Activated CD4-positive, alpha-beta T cell treated with anti-CD3 and anti-CD28 coated beads, Interleukin-2, amount 50 U/mL, for 24 hours (primary cell): ENCODE results near the gene BTBD1.
"Not testable (repeated sequence)": the region's sequence is repeated elsewhere in the genome, so short reads cannot be mapped to it uniquely, and the experiment has no call there.

ENCODE experiments used
- DNase-seq, 2 donors: peaks; one replicate each; pipeline ENCODE4 v3.0.0-alpha.2; 2020; ENCODE audit warnings: low read depth in 1 of 2, low spot score in 1 of 2

Gene BTBD1

GRCh38 chr15:83057696-83058376 lies 9.2 kb downstream of the BTBD1 start:
- DNase-seq = no peak

DNA sequence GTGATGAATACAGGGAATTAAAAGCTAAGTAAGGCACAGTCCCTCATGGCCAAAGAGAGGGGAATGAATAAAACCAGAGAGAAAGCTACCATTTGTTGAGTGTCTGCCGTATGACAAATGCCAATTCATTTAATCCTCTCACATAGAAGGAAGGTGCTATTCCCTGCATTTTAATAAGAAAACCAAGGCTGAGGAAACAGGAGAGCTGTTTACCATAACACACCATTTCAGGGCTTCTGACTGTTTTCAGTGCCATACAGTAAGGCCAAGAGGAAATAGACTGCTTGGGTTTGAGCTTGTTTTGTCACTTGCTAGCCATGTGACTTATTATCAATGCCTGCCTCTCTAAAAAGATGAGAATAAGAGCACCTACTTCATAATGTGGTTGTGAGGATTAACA lies 10.1 kb downstream of the BTBD1 start:
- no peak for DNase-seq

DNA sequence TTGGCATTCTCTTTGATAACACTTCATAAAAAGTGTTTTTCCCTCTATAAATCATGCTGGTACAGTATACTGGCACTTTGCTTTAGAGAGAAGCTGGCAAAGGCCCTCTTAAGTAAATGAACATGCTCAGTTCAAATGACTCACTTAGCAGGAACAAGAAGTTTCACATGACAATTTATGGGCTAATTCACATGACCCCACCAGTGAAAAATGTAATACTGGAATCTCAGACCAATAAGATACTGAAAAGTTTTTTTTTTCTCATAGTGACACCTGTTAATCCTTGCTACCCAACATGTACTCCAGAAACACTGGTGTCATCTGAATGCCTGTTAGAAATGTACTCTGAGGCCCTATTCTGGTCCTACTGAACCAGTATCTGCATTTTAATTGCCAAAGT lies 13.9 kb downstream of the BTBD1 start:
- DNase-seq = no peak

DNA sequence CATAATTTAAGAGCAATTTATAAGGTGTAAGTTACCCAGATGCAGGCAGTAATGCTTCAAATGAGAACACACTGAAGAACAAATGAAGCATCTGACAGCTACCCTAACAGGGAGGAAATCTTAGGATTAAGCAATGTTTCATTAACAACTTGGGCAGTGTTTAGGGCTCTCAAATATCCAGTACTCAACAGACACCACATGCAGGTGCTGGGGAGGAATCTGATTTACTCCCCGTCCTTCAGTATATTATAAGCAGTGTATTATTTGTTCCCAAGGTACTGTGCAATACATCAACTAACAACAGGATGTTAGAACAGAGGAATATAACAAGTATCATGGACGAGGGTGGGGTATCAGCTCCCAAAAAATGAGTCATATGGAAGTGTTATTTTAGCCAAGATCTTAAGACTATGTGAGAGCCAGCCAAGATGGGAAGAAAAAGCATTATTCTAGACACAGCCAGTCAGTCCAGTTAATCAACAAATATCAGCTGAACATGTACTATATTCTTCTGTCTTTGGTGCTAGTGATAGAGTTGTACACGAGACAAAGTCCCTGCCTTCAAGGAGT lies 20.4 kb downstream of the BTBD1 start:
- no peak for DNase-seq

- DNase-seq = no peak
These were observed 22.9 kb downstream of the BTBD1 start for GRCh38 chr15:83044156-83044555.

- DNase-seq = no peak
These were observed 27.8 kb downstream of the BTBD1 start for GRCh38 chr15:83039206-83039605.

GRCh38 chr15:83036253-83036652 lies 30.8 kb downstream of the BTBD1 start:
- DNase-seq = no peak

DNA sequence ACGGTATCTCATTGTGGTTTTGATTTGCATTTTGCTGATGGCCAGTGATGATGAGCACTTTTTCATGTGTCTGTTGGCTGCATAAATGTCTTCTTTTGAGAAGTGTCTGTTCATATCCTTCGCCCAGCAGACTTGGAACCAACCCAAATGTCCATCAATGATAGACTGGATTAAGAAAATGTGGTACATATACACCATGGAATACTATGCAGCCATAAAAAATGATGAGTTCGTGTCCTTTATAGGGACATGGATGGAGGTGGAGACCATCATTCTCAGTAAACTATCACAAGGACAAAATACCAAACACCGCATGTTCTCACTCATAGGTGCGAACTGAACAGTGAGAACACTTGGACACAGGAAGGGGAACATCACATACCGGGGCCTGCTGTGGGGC lies 35.8 kb downstream of the BTBD1 start:
- DNase-seq = not testable (repeated sequence)

GRCh38 chr15:83030021-83030420 lies 37.0 kb downstream of the BTBD1 start:
- no peak for DNase-seq

DNA sequence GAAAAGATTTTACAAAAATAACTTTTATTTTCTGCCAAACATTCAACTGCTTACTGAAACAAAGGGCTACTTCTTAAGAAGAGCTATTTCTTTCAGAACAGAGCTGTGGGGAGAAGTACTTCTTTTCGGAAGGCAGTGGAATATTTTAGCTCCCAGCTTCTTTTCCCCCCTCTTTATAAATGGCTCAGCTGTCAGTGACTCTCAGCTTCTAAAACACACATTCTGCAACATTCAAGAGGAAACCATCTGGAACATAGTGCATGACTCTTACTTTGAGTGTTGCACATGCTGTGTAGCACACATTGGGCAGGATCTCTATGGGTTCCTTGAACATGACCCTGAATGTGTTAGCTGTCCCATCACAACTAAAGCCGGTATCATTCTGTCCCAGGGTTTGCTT lies 48.6 kb downstream of the BTBD1 start:
- no peak for DNase-seq

DNA sequence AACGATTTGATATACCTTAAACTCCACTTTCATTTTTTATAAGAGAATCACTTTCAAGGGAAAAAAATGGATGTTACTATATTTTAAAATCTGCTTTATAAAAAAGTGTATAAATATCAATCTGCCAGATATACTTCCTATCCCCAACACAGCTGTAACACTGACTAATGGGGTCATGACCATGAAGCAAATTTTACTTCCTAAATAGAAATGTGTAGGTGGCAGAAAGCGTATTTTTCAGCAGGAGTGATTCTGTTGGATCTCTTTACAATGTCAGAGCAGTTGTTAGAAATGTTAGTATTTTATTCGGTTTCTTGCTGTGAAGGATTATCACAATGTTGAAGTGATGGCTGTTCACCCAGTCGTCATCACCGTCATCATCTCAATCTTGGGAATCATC lies 50.1 kb downstream of the BTBD1 start:
- DNase-seq = no peak

DNA sequence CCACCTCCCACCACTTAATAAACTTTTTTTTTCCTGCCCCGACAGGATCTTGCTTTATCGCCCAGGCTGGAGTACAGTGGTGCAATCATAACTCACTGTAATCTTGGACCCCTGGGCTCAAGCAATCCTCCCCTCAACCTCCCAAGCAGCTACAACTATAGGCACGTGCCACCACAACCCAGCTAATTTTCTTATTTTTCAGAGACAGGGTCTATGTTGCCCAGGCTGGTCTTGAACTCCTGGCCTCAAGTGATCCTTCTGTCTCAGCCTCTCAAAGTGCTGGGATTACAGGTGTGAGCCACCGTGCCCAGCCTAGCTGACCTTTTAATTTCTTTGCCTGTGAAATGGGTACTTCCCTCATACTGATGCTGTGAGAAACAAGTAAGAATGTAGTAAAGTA lies 51.7 kb downstream of the BTBD1 start:
- no peak for DNase-seq

DNA sequence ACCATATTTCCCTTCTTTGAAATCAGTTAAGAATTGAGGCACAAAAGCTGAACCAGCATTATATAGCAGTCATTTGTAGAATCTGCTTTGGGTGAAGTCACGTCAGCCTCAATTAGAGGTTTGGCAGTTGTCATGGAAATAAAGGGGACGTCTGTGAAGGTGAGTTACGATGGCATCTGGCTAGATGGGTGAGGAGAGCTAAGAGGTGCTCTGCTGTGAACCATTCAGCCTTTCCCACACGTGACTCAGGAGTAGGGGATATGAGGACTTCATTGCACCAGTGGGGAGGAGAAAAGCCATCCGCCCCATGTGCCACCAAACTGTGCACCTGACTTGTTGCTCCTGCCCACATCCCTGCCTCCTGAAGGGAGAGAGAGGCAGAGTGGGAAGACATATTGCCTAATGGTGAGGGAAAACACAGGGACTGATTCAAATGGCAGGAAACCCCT lies 52.8 kb downstream of the BTBD1 start:
- no peak for DNase-seq

DNA sequence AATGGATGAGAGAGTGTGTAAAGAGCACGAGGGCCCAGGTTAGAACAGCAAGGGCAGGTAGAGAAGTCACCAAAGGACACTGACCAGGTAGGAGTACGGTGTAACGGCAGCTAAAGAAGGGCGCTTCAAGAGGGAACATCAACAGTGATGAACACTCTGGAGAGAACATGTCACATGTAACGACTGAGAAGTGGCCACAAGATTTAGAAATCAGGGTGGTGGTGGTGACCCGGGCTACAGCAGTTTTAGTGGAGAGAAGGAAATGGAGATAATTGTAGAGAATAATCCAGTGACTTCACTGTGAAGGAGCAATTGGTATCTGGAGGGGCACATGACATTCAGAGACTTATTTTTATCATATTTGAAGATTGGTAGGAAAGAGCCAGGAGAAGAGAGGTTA lies 54.4 kb downstream of the BTBD1 start:
- no peak for DNase-seq

- no peak for DNase-seq
These were observed 55.0 kb downstream of the BTBD1 start for GRCh38 chr15:83012076-83012426.

DNA sequence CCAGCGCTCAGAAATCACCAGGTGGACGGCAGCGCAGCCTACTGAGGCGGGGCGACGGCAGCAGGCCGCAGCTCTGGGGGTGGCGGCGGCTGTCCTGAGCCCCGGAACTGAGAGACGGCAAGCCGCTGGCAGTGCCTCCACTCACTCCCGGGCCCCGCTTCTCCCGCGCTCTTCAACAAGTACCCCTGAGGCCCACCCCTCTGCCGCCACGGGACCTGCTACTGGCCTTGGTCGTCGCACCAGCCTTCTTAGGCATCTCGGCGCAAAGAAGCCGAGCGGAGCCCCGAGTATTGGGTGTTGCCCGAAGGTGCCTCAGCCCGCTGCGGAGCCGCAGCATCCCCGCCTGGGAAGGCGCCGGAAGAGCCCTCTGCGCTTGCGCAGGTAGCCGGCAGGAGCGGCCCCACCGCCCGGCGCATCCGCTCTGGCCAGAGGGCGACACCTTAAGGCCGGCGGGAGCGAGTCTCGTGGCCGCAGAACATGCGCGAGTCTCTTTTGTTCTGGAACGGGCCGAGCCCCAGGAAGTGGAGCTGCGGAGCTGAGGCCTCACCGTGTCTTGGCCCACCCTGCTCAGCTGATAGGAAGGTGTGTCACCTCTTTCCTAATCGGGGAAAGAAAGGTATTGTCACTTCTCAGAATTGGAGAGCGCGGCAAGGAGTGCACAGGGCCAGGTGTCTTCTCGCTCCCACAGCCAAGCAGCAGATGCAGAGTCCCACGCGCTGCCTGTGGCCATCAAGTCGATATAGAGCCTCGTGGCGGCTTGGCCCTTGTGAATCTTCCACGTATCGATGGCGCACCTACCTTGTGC lies 55.6 kb downstream of the BTBD1 start, which contains the start of gene C15orf40:
TSS of gene C15orf40 (minus strand) at position 369 of the 805 bp plus-strand sequence. CDS start at position 337, 32 bp downstream.
- DNase-seq = peak; percentile 67 to 80

GRCh38 chr15:83010709-83011270 lies 56.3 kb downstream of the BTBD1 start:
- peak; percentile 63 to 76 for DNase-seq

- DNase-seq = not testable (repeated sequence)
These were observed 66.4 kb downstream of the BTBD1 start for GRCh38 chr15:83000672-83001031.

GRCh38 chr15:82999905-83000671 lies 67.0 kb downstream of the BTBD1 start:
- DNase-seq = peak; percentile 2 to 35

- DNase-seq = no peak
These were observed 67.6 kb downstream of the BTBD1 start for GRCh38 chr15:82999426-82999825.

DNA sequence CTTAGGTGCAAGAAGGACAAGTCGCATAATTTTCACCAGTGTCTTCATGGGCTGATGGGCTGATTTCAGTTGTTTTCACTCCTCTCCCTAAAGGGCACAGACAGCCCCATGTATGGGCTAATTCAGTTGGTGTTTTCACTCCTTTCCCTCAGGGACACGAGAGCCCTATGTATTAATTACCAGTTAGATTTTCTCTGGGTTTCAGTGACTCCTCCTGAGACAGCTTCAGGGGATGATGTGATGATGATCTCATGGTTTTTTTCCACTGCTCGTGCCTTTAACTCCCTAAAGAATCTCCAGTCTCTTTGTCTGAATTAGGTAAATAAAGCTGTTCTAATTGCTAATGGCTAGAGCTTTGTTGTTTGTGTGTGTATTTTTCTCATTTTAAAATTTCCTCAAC lies 71.1 kb downstream of the BTBD1 start:
- no peak for DNase-seq
